NCI-H146 (cell line): ENCODE measurements around the gene STX1A.

Experiments used
- DNase-seq: peaks from one replicate; lab custom pipeline; 2025; lab: John Stamatoyannopoulos, UW

The STX1A gene

DNA sequence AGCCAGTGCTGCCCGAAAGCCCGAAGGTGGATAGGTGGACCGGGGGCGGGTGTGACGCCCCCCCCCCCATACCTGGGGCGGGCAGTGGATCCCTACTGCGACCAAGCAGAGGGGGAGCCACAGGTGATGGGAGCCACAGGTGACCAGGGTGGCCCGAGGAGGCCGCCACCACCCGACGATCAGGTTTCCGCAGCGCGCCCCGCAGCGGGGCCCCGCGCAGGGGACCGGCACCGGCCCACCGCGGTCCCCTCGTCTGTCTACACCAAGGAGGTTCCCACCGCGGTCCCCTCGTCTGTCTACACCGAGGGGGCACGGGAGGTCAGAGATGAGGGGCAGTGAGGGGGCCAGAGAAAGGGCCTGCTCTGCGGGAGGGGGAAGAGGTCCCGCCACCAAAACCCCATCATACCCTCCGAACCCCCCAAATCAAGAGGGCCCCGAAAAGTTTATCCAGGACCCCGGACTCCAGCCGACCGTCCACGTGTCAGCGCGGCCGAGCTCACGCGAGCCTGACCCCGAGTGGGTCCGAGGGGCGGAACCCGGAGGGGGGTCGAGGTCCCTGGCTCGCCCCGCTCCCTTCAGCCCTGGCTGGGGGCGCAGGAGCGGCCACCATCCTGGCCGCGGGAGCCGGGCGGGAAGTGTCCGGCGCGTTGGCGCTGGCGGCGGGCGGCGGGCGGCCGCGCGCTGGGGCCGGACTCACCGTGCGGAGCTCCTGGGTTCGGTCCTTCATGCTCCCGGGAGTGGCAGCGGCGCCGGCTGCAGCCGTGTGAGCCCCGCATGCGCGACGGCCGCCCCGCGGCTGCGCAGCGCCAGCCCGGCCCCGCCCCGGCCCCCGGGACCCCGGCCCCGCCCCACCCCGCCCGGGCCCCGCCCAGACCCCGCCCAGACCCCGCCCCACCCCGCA, at the start of gene STX1A:
TSS of gene STX1A (minus strand) at position 765 of the 901 bp plus-strand sequence. CDS start at position 727, 38 bp downstream.
- DNase-seq, result peak; percentile 77

DNA sequence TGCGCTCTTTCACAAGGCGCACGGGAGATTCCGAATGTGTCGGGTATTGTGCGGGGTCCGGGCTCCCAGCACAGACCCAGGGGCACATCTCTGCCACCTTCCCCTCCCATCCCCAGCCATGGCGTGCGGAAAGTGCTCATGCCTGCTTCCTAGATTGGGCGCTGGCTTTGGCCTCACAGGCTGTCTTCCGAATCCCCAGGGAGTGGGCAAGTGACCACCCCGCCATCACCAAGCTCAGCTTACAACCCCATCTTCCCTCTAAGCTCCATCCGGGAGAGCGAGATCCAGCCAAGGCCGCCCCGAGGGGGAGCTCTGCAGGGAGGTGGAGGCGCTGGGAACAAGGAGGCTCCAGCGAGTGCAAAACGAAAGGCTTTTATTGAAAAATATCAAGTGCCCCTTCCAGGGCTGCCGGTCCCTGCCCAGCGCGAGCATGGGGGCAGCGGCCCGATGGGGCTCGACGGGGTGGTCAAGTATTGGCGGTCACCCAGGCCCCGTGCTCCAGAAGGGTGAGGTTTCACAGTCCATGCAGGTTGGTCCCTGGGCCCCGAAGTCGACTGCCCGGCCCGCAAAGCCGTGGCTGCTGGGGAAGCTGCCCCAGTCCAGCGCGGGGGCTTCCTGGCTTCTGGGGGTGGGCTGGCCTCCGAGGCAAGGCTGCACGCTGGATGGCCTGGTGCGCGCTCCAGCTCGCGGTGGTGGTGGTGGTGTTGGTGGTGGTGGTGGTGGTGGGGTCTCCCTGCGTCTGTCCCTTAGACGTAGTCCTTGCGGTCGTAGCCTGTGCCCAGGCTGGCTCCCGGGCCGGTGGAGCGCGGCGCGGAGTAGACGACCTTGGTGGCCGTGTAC, 49.4 kb upstream of the STX1A start:
- no peak for DNase-seq

DNA sequence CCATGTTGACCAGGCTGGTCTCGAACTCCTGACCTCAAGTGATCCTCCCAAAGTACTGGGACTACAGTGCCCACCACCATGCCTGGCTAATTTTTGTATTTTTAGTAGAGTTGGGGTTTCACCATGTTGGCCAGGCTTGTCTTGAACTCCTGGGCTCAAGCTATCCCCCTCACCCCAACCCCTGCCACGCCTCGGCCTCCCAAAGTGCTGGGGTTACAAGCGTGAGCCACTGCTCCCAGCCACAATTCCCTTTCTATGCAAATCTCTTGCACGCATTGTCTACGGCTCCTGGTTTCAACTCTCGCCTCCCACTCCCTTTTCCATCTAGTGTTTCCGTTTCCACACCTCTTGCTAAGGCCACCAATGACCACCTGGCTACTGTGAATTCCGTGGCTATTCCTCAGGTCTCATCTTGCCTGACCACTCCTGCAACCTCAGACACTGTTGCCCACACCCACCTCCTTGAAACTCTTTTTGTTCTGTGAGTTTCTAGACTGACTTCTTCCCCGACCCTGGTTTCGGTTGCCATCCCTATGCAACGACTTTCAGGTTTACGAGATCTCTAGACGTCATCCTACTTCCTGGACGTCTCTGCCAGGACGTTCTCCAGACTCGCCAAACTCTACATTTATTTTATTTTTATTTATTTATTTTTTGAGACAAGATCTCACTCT, 47.2 kb upstream of the STX1A start:
- DNase-seq, result no peak

DNA sequence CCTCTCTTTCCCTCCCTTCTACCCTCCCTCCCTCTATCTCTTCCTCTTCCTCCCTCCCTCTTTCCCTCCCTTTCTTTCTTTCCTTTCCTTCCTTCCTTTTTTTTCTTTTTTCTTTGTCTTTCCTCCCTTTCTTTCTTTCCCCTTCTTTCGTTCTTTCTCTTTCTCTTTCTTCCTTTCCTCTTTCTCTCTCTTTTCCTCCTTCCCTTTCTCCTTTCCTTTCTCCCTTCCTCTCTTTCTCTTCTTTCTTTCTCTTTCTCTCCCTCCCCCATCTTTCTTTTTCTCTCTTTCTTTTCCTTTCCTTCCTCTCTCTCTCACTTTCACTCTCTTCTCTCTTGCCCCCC, 43.2 kb upstream of the STX1A start:
- DNase-seq, result no peak

- DNase-seq, result no peak
These were observed 42.6 kb upstream of the STX1A start for GRCh38 chr7:73761854-73762658.

- peak; percentile 31 for DNase-seq
These were observed 39.2 kb upstream of the STX1A start for GRCh38 chr7:73758581-73759138.

- no peak for DNase-seq
These were observed 30.7 kb upstream of the STX1A start for GRCh38 chr7:73749931-73750776.

- DNase-seq, result no peak
These were observed 26.9 kb upstream of the STX1A start for GRCh38 chr7:73746378-73746777.

- peak; percentile 99 for DNase-seq
These were observed 23.5 kb upstream of the STX1A start for GRCh38 chr7:73742753-73743641.

- peak; percentile 80 for DNase-seq
These were observed 22.9 kb upstream of the STX1A start for GRCh38 chr7:73742338-73742752.

DNA sequence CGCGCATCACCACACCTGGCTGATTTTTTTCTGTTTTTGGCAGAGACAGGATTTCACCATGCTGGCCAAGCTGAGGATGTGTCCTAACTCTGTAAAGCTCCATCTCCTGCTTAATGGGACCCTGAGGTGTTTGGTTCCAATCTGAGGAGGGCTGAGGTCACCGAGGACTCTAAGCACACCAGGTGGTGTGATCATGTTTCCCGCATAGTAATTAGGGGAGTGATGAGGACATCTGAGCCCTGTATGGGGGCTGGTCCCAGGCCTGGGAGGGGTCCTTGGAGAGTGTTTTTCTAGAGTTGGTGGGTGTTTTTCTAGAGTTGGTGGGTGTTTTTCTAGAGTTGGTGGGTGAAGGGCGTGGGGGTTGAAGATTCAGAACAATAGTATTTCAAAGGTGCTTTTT, 22.1 kb upstream of the STX1A start:
- DNase-seq, result peak; percentile 91

DNA sequence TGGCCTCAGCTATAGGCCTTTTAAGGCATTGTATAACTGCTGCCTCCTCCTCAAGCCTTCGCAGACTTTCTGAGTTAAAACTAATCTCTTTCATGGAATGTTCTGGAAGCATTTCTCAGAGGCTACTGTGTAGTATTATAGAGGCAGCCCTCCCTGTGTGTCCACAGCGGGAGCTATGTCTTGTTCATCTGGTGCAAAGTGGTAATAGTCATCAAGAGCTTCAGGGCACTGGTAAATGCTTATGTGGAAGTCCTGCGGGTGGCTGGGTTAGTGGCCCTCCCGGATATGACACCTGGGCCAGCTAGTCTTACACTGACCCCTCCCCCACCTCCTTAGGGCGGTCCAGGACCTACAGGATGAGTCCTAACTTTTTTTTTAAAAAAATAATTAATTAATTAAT, 21.3 kb upstream of the STX1A start:
- DNase-seq, result no peak

- DNase-seq, result no peak
These were observed 20.7 kb upstream of the STX1A start for GRCh38 chr7:73740212-73740611.

DNA sequence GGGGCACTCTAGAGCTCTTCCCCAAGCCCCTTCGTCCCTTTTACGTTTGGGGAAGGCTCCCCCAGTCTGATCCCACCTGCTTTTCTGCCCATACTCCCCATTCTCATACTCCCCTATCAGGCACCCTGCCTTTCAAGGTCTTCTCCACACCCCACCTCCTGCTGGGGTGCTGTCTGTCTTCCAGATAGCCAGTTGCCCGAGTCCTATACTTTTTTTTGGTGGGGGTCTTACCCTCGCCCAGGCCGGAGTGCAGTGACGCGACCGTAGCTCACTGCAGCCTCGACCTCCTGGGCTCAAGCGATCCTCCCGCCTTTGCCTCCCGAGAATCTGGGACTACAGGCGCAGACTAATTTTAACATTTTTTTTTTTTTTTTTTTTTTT, 19.9 kb upstream of the STX1A start:
- peak; percentile 66 for DNase-seq

DNA sequence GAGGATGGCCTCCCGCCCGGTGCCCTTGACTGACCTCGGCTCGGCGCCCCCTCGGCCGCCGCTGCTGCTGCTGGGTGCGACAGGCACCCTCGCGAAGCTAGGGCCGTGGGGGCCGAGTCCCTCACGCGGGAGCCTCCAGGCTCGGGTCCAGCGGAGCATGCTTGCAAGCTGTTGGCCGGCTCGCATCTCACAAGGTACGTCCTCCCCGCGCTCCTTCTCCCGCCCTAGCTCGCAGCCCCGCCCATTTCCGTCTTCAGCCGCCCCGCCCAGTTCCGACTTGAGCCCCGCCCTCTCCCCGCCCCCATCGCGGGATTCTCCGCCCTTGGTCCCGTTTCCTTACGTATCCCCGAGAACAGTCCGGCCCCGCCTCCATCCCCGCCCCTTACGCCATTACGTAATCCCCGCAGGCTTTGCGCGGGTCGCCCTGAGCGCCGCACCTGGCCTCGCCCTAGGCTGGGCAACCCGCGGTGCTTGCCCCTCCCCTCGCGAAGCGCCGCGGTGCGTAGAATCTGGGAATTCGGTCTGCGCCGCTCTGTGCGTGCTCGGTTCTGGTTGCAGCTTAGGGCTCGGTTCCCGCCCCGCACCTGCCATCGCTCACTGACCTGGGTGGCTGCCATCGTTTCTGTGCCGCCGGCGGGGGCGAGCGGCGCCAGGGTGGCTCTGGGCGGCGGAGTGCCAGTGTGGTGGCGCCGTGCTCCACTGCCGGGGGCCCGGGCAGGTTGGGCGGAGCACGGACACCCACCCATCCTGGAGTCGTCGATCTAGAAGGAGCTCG, 19.3 kb upstream of the STX1A start, which contains the start of gene ABHD11:
TSS of gene ABHD11 (minus strand) at position 191 of the 775 bp plus-strand sequence. CDS start at position 159, 32 bp downstream.
- DNase-seq, result peak; percentile 98

DNA sequence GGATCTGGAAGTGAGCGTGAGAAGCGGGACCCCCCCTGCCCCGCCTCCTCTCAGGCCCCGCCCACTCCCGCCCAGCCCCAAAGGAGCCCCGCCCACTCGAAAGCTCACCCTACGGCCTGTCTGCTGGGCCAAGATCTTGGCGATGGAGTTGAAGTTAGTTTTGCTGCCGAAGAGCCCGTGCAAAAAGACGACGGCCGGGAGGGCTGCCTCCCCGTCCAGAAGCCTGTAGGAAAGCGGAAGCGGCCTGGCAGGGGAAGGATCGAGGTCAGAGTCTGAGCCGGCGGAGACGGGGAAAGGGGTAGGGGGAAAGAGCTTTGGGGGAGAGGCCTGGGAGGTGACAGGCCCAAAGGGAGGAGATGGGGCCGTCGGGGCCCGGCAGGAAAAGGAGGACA, 18.7 kb upstream of the STX1A start:
- DNase-seq, result peak; percentile 59

GRCh38 chr7:73737491-73738219, 18.2 kb upstream of the STX1A start:
- no peak for DNase-seq

- no peak for DNase-seq
These were observed 17.4 kb upstream of the STX1A start for GRCh38 chr7:73736885-73737284.
